ENCODE results near the gene MYO5A.

DNA sequence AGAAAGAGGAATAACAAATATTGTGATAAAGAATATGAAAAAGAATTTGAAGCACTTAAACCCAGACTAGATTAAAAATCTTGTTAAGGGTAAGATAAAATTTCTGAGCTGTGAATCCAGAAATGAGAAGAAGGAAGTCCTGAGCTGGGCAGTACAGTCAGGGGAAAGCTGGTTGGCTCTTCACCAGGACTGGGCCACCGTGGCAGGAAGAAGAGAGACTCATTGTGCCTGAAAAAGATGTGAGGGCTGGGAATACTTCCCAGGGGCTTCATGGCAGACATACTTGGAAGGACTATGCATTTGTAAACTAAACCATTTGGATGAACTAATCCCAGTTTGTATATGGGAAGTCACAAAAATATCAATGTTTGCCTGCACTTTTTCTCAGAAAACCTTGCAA is 204.6 kb downstream of the MYO5A start:
- TF ChIP-seq POLR2A (IDR thresholded peaks at IDR 0.05) (no peak), POLR2AphosphoS5 (IDR thresholded peaks at IDR 0.05; ENCODE audit: insufficient read depth in 1 of 2, low read depth in 1 of 2) (no peak)
- TF ChIP-seq, protein P1, sequence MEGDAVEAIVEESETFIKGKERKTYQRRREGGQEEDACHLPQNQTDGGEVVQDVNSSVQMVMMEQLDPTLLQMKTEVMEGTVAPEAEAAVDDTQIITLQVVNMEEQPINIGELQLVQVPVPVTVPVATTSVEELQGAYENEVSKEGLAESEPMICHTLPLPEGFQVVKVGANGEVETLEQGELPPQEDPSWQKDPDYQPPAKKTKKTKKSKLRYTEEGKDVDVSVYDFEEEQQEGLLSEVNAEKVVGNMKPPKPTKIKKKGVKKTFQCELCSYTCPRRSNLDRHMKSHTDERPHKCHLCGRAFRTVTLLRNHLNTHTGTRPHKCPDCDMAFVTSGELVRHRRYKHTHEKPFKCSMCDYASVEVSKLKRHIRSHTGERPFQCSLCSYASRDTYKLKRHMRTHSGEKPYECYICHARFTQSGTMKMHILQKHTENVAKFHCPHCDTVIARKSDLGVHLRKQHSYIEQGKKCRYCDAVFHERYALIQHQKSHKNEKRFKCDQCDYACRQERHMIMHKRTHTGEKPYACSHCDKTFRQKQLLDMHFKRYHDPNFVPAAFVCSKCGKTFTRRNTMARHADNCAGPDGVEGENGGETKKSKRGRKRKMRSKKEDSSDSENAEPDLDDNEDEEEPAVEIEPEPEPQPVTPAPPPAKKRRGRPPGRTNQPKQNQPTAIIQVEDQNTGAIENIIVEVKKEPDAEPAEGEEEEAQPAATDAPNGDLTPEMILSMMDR (IDR thresholded peaks at IDR 0.05) = no peak
